Testis (tissue), 2 donors: ENCODE results near the gene ARHGAP1.

Experiments
- CTCF ChIP-seq, 3 experiments: fragments of 450-650 bp in 2 of 3; fragments of 200-600 bp in 1 of 3; sonication (generic) in 1 of 3; IDR thresholded peaks; one replicate each; pipeline ENCODE4 v1.5.1; 2016 to 2019; ENCODE audit warnings: antibody characterized with exemption in 3 of 3, mild to moderate bottlenecking in 2 of 3, moderate library complexity in 1 of 3
- POLR2A ChIP-seq: fragments of 450-650 bp; IDR thresholded peaks from one replicate; pipeline ENCODE4 v1.6.1; 2017; ENCODE audit warnings: antibody characterized with exemption, mild to moderate bottlenecking, moderate library complexity

GRCh38 chr11:46733234-46733633 lies 32.8 kb upstream of the ARHGAP1 start:
- TF ChIP-seq CTCF (IDR thresholded peaks at IDR 0.05) (no peak), POLR2A (no peak)
